Mammary epithelial cell (primary cell): ENCODE measurements around the gene LRP10.

Source experiments
- CTCF ChIP-seq, 2 donors: IDR thresholded peaks in 1 of 2; conservative IDR thresholded peaks in 1 of 2; 2 replicates each; pipeline ENCODE4 v1.5.1; 2011 to 2012; ENCODE audit warnings: inconsistent platforms in 2 of 2, low read length in 2 of 2, mild to moderate bottlenecking in 2 of 2, control low read depth in 1 of 2, low read depth in 1 of 2; ENCODE audit not compliant: insufficient read depth in 1 of 2; ENCODE audit errors: extremely low read depth in 1 of 2
- EZH2 ChIP-seq: IDR thresholded peaks from 2 replicates; pipeline ENCODE4 v1.6.1; 2012; ENCODE audit warnings: low read length, inconsistent platforms, borderline replicate concordance

- no peak for TF ChIP-seq CTCF (conservative IDR thresholded peaks at IDR 0.05 in 1 of 2, IDR thresholded peaks at IDR 0.05 in 1 of 2; ENCODE audit: extremely low read depth in 1 of 2, insufficient read depth in 1 of 2, low read depth in 1 of 2, low read length in 2 of 2)
- TF ChIP-seq EZH2 = no peak
These were observed 19.0 kb upstream of the LRP10 start for GRCh38 chr14:22852599-22852939.
